HEK293T (cell line): ENCODE data around the gene NPAS3.

Experiments used
- NFRKB ChIP-seq: fragments of 450-650 bp; IDR thresholded peaks from 2 replicates; pipeline ENCODE4 v1.6.1; 2016; ENCODE audit warnings: mild to moderate bottlenecking, moderate library complexity
- TARDBP ChIP-seq: fragments of 450-650 bp; IDR thresholded peaks from 2 replicates; pipeline ENCODE4 v1.6.1; 2016

DNA sequence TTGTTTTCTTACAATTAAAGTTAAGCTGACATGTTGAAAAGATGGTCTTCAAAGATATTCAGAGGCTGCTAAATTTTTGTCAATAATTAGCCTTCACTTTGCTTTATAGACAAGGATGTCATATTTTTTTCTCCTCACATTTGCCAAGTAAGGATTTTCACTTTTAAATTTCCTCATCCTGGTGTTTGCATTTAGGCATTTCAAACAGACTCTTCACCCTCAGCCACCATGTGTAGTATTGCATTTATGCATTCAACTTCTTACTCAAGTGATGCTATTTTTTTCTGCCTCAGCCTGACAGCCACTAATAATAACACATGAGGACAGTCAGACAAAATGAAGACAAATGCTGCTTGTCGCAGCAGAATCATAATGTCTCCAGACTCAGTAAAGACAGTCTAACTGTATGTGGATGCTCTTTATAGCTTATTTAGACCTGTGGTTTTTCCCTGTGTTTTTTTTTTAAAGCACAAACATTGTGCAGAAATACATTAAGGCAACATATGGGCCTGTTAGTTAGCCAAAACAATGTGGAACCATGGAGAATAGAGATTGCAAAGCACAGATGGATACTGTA, 481.5 kb downstream of the NPAS3 start:
- TF ChIP-seq TARDBP (no peak), NFRKB (no peak)
